Colon (tissue), 2 donors: ENCODE results near the gene GIT2.

Experiments
- FAIRE-seq: peaks from 2 replicates; lab custom pipeline; 2012; peaks lifted over from hg19 to GRCh38; lab: Jason Lieb, UNC
- donor health status: control.
- donor health status: control.

GIT2 gene

DNA sequence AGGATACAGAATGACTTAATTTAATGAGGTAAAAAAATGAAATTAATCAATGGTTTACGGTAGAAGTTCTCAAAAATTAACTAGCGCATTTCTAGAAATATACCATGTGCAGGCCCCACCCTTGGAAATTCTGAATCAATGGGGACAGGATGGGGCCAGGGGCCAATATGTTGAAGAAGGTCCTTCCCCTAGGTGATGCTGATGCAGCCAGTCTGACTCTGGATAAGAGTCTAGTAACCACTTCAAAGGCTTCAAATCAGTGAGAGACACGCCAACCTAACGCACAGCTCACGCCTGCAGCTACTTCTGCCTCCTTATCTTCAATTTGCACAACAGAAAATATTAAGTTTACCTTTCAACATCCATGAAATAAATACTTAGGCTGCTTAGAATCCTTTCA lies 14.9 kb downstream of the GIT2 start:
- no peak for FAIRE-seq

GRCh38 chr12:109972821-109973220 lies 23.3 kb downstream of the GIT2 start:
- no peak for FAIRE-seq

- FAIRE-seq, result no peak
These were observed 27.4 kb downstream of the GIT2 start for GRCh38 chr12:109968801-109969200.

DNA sequence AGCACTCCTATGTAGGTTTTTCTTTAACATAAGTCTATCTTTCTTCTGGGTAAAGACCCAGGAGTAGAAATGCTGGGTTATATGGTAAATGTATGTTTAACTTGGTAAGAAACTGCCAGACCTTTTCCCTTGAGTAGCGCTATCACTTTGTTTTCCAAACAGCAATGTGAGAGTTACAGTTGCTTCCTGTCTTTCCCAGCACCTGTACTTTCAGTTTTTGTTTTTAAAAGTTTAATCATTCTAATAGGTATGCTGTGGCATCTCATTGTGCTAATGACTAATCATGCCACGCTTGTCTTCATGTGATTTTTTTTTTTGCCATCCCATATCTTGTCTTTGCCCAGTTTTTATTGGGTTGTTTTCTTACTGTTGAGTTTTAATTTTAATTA lies 28.1 kb downstream of the GIT2 start:
- FAIRE-seq, result no peak

DNA sequence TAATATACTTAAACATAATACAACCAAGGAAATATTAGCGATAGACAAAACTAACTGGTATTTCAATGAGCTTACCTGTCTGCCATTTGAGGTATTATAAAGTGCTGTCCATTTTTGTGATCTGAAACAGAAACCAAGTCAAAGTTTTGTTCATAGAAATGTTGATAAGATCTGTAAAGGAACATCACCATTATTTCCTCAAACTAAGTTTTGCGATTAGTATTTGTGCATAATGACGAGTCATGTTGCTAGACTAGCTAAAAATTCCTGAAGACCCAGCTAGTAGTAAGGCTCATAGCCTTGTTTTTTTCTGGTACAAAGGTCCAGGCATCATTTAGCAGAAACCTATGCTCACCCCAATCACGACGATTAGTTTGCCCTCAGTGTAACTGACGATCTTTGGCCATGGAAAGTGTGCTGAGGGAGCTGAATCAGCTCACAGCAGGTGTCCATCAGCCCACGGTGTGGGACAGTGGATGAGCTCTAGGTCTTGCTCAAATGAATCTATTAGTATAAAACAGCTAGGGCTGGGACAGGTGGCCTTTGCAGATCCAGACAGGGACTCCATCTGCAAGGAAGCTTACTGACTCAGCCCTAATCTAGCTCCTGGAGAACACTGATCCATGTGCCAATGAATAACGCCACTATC lies 28.7 kb downstream of the GIT2 start:
- FAIRE-seq, result no peak

DNA sequence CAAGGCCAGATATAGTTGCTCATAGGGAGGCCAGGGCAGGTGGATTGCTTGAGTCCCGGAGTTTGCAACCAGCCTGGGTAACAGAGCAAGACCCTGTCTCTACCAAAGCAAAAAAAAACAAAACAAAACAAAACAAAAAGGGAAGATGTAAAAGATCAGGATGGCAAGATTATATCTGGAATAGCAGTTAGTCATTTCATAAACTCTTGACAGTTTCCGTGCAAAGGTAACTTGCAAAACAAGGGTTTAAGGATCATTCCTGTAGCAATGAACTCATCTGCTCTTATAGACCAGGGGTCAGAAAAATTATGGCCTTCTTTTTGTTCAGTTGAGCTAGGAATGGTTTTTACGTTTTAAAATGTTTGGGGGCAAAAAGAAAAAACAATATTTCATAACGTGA lies 29.6 kb downstream of the GIT2 start:
- FAIRE-seq, result no peak

- no peak for FAIRE-seq
These were observed 32.3 kb downstream of the GIT2 start for GRCh38 chr12:109963743-109964429.

GRCh38 chr12:109963330-109963729 lies 32.8 kb downstream of the GIT2 start:
- FAIRE-seq, result no peak

DNA sequence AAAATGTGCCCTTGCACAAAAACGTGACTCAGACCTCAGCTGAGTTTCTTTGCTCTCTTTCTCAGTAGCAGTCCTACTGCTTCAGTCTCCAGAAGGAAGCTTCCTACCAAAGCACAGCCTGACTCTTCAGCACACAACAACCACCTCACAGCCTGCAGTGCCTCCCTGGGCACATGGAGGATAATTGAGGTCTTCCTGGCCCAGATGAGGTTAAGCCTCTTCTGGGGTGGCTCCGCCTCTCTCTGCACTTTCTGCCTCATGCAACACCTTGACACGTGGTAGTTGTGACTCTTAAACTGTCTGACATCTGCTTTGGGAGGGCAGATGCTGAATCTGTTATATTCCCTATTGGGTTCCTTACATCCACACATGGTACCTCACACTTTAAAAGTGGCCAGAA lies 33.8 kb downstream of the GIT2 start:
- FAIRE-seq, result no peak

GRCh38 chr12:109961612-109962011 lies 34.6 kb downstream of the GIT2 start:
- no peak for FAIRE-seq

GRCh38 chr12:109961201-109961600 lies 35.0 kb downstream of the GIT2 start:
- no peak for FAIRE-seq

GRCh38 chr12:109959411-109960093 lies 36.6 kb downstream of the GIT2 start:
- no peak for FAIRE-seq

GRCh38 chr12:109958374-109958773 lies 37.8 kb downstream of the GIT2 start:
- FAIRE-seq, result no peak

- FAIRE-seq, result no peak
These were observed 42.5 kb downstream of the GIT2 start for GRCh38 chr12:109953656-109954055.

GRCh38 chr12:109952873-109953272 lies 43.3 kb downstream of the GIT2 start:
- no peak for FAIRE-seq

DNA sequence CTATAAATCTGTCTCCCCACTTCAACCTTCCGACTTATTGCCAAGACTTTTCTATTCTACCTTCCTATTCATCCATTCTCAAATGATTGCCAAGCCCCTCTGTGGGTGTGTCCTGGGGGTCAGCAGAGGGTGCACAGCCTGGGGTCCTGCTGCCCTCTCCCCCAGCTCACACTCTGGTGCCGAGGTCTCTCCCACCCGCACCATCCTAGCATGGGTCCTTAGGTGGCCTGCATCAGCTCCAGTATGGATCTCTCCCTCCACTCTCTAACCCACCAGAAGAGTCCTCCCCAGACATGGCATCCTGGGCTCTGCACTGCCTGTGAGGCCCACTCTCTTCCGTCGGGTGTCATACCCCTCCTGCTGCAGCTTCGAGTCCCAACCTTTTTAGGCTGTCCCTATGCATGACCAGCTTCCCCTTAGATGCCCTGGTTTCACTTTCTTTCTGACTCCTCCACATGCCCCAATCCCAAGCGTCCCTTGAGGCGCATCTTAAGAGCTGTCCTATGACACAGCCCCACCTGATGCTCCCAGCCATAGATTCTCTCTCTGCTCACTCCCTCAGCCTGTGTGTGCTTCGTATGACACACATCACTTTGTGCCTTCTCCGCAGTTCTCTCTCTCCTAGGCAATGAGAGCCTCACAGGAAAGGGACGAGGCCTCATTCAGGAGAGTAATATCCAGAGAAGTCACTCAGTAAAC lies 43.9 kb downstream of the GIT2 start:
- no peak for FAIRE-seq

- FAIRE-seq, result no peak
These were observed 44.4 kb downstream of the GIT2 start for GRCh38 chr12:109951751-109952150.

- no peak for FAIRE-seq
These were observed 45.0 kb downstream of the GIT2 start for GRCh38 chr12:109951136-109951535.

DNA sequence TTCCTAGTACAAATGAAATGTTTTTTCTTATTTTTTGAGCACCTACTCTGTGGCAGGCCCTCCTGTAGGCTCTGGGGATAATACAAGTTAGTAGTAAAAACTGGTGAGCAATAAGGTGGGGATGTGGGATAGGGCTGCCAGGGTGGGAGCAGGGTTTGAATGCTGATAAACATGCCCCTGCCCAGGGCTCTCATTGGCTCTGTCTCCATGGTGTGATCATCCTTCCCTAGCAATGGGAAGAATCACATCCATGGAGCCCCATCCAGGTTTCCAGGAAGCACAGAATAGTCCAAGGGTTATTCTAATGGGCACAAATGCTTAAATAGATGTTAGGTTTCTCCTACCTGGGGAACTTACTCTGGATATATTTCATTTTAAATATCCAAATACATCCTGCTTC lies 45.5 kb downstream of the GIT2 start:
- no peak for FAIRE-seq

GRCh38 chr12:109949089-109949488 lies 47.1 kb downstream of the GIT2 start:
- FAIRE-seq, result no peak

GRCh38 chr12:109948368-109948767 lies 47.8 kb downstream of the GIT2 start:
- FAIRE-seq, result no peak

DNA sequence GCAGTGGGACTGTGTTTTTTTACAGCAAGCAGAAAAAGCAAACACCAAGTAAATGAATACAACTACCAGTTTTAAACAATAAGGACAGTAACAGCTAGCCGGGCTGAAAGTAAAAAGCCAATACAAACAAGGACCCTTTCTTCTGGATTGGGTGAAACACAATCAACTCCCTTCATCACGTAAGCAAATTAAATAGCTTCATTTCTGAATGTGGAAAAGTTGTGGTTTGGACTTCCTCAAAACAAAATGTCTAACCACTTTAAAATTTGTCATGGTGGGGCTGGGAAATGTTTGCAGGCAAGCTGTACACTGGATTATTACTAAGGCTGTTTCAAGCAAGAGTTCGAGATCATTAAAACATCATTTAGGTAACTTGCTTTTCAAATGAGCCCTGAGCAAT lies 48.6 kb downstream of the GIT2 start:
- no peak for FAIRE-seq

GRCh38 chr12:109946913-109947312 lies 49.3 kb downstream of the GIT2 start:
- no peak for FAIRE-seq
